ENCODE measurements around the gene NABP1. TPM values are rescaled to one million over a fixed set of nuclear protein-coding genes. Genes with fewer than 3 reads are reported as not detected.

NABP1 gene
- total RNA-seq, 1 donor from 2014 or later = 86.0 TPM

DNA sequence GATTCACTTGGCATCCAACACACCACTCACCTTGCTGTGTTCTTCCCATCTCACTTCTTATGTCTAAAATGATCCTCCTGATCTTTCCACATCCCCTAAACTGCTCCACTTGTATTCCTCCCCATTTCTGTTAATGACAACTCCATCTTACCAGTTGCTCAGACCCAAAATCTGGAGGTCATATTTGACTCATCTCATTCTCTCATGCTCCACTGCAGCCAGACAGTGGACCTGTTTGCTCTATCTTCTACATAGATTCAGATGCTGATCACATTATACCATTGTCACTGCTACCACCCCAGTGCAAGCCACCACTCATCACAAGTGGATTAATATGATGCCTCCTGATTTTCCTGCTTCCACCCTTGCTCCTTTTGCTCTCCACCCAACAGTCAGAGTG, 7.9 kb upstream of the NABP1 start:
- intact Hi-C loops (cut with micrococcal nuclease) = loop anchor here (10.0 kb wide), 1 partner anchor 1025 kb away; the partner anchor contains the start of gene NAB1
- no peaks in the 10 kb centered on the region for H3K9me3 Mint-ChIP-seq
- H3K4me1 Mint-ChIP-seq = peaks cover 26% of the 10 kb centered on the region
- POLR2A ChIA-PET = interaction anchor here (6.3 kb wide), 1 partner anchor 9 kb away, joined by 147 read pairs; the partner anchor contains the start of gene NABP1
- TF ChIP-seq CTCF (IDR thresholded peaks at IDR 0.05) = no peak
- DNase-seq (no peak), ATAC-seq (ENCODE audit: low read depth) (no peak)
- H3K36me3 Mint-ChIP-seq (ENCODE audit: low read depth) = no peaks in the 10 kb centered on the region
- CTCF ChIA-PET = no interaction called here
- no peak overlapping the region for H3K27ac Mint-ChIP-seq
- no peak overlapping the region for H3K4me3 Mint-ChIP-seq
- H3K27me3 Mint-ChIP-seq = no peaks in the 10 kb centered on the region

DNA sequence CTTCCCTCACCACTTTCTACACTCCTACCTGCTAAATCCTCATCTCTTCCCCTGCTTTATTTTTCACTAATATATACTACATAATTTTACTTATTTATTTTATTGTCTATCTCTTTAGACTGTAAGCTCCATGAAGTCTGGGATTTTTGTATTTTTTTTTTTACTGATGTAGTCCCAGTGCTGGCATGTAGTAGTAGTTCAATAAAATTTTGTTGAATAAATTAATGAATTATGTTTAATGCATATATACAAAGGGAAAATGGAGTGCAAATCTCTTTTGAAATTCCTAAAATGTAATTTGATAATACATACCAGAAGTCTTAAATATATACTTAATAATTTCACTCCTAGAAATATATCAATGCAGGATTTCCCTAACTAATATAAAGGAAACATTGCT, 7.1 kb upstream of the NABP1 start:
- ATAC-seq (ENCODE audit: low read depth) (no peak), DNase-seq (no peak)
- Mint-ChIP-seq H3K9me3 (no peaks in the 10 kb centered on the region), H3K4me1 (peaks cover 33% of the 10 kb centered on the region), H3K36me3 (ENCODE audit: low read depth) (no peaks in the 10 kb centered on the region), H3K27ac (no peak overlapping the region), H3K4me3 (no peak overlapping the region), H3K27me3 (no peaks in the 10 kb centered on the region)
- CTCF ChIA-PET = no interaction called here
- POLR2A ChIA-PET = no interaction called here
- intact Hi-C loops (cut with micrococcal nuclease) = loop anchor here (10.0 kb wide), 1 partner anchor 1026 kb away; the partner anchor contains the start of gene NAB1
- TF ChIP-seq CTCF (IDR thresholded peaks at IDR 0.05) = no peak

DNA sequence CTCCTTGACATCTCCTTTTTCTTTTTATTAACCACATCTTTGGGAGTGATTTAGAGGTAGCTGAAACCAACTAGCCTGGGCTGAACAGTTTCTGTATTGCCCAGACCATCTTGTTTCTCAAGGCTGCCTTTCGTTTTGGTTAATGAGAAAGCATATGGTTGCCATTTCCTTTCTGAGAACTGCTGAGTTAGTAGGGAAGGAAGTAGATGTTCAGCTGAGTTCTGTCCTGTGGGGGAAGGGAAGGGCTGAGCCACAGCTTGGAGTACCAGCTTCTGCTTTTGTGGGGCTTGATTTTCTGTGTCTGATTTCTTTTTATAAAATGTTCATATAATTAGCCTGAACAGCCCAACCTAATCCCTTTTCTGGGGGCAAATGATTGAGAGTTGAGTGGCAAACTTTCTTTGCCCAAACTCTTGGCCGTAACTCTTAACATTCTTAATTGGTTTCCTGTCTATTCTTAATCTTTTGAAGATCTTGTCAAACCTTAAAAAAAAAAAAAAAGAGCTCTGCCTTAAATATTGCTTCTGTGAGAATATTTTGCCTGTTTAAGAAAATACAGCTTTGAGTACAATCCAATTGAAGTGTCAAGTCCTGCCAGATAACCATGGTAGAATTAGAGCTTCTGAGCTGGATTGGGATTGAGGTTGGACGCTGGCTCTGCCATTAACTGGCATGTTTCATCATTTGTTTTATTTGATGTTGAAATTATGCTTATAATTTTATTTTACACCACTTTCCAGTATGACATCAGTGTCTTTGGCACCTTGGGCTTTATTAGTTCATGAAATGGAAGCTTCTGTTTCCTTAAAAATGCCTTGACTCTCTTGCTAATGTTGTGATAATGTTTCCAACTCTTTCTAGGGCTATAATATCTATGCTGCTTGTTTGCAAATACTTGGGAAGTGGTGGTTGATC, 1.9 kb upstream of the NABP1 start:
- ChIA-PET CTCF (interaction anchor here (0.9 to 3.1 kb wide), 6 partner anchors 16 to 109 kb away, joined by 3 to 17 read pairs (median 4); no protein-coding TSS in a partner anchor), POLR2A (interaction anchor here (0.7 to 7.9 kb wide), 17 partner anchors 9 to 795 kb away, joined by 3 to 380 read pairs (median 8); partner anchors contain the start of genes GLS and STAT4)
- peak overlapping the region; percentile 97 for H3K4me3 Mint-ChIP-seq
- peaks cover 50% of the 10 kb centered on the region for H3K4me1 Mint-ChIP-seq
- peaks cover 23% of the 10 kb centered on the region for H3K36me3 Mint-ChIP-seq (ENCODE audit: low read depth)
- no peaks in the 10 kb centered on the region for H3K27me3 Mint-ChIP-seq
- no peak for TF ChIP-seq CTCF (IDR thresholded peaks at IDR 0.05)
- peak overlapping the region; percentile 99 for H3K27ac Mint-ChIP-seq
- ATAC-seq (ENCODE audit: low read depth) (peak; percentile 43), DNase-seq (peak; percentile 29)
- no peaks in the 10 kb centered on the region for H3K9me3 Mint-ChIP-seq
- intact Hi-C loops (cut with micrococcal nuclease) = loop anchor here (1.0 to 10.0 kb wide), 9 partner anchors 10 to 1914 kb away; partner anchors contain the start of genes MFSD6, NAB1, NEMP2 and OSGEPL1

DNA sequence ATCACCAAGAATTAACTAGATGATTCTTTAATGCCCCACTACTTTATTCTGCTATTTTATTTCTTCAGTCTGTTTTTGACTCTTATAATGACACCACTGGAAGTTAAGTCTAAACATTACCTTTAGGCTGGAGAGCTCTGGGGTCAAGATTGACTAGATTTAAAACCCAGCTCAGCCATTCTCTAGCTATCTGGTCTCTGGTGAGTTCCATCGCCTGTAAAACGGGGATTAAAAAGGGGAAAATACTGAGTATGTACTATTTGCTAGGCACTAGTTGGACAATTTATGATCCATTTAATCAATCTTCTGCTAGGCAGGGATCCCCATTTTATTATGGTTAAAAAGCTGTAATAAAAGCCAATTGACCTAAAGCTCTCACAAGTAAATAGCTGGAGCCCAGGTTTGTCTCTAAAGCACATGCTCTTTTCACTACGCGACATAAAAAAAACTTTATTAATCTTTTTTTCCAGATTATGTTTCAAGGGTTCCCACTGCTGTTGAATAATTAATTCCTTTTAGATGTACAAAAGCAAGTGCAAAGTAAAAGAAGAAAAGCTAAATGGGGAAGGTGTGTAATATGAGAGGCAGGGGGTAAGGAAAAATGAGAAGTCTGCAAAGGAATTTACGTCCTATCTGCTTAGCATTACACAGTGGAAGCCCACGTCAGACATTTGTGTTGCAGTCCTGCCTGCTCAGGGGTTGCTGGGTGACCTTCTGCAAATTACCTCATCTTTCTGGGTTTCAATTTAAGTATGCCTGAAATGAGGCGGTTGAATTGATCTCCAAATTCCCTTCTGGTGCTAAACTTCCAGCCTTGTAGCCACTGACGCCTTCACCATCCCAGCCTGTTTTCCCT, 918 bp upstream of the NABP1 start:
- no peaks in the 10 kb centered on the region for H3K9me3 Mint-ChIP-seq
- intact Hi-C loops (cut with micrococcal nuclease) = loop anchor here (1.0 to 10.0 kb wide), 9 partner anchors 14 to 1915 kb away; partner anchors contain the start of genes MFSD6, NAB1, NEMP2 and OSGEPL1
- H3K36me3 Mint-ChIP-seq (ENCODE audit: low read depth) = peaks cover 29% of the 10 kb centered on the region
- no peaks in the 10 kb centered on the region for H3K27me3 Mint-ChIP-seq
- no peak for DNase-seq
- no peak for TF ChIP-seq CTCF (IDR thresholded peaks at IDR 0.05)
- ChIA-PET CTCF (interaction anchor here (0.8 to 3.1 kb wide), 7 partner anchors 15 to 110 kb away, joined by 3 to 17 read pairs (median 3); no protein-coding TSS in a partner anchor), POLR2A (interaction anchor here (0.7 to 7.9 kb wide), 40 partner anchors 10 to 796 kb away, joined by 3 to 380 read pairs (median 7); partner anchors contain the start of genes GLS, STAT1 and STAT4)
- peak; percentile 23 for ATAC-seq (ENCODE audit: low read depth)
- peak overlapping the region; percentile 99 for H3K27ac Mint-ChIP-seq
- peaks cover 56% of the 10 kb centered on the region for H3K4me1 Mint-ChIP-seq
- H3K4me3 Mint-ChIP-seq = peak overlapping the region; percentile 97

All from activated B cell treated with CpG ODN at 0.5 μM for 24 hours (primary cell).